Kidney epithelial cell (primary cell): ENCODE measurements around the gene EIPR1. TPM values are rescaled to one million over a fixed set of nuclear protein-coding genes. Genes with fewer than 3 reads are reported as not detected.

ENCODE experiments used
- DNase-seq: peaks from one replicate; pipeline ENCODE4 v3.0.0-alpha.2; 2010; ENCODE audit warnings: low read depth
- H3K27me3 ChIP-seq: 2 replicates; pipeline ENCODE4 v1.6.0; 2011; ENCODE audit warnings: low read length; ENCODE audit not compliant: control insufficient read depth, insufficient read depth
- H3K36me3 ChIP-seq: 2 replicates; pipeline ENCODE4 v1.5.1; 2011; ENCODE audit warnings: low read length; ENCODE audit not compliant: control insufficient read depth, insufficient read depth
- H3K4me3 ChIP-seq: 2 replicates; pipeline ENCODE4 v1.5.1; 2011; ENCODE audit warnings: low read depth, mild to moderate bottlenecking, control low read depth, low read length
- CTCF ChIP-seq: IDR thresholded peaks from 2 replicates; pipeline ENCODE4 v1.5.1; 2011; ENCODE audit warnings: mild to moderate bottlenecking, moderate library complexity, low read length, control low read depth, inconsistent platforms; ENCODE audit not compliant: insufficient read depth, poor library complexity, severe bottlenecking
- total RNA-seq: library from RNA; depleted of rRNA; stranded (reverse); fragments of >200 nt; gene quantifications from 2 replicates; pipeline ENCODE4 v1.2.3, GENCODE V29; 2015

Gene EIPR1
- total RNA-seq, 1 donor from 2014 or later = 67.2 TPM

- Histone ChIP-seq H3K36me3 (no peaks in the 10 kb centered on the region), H3K4me3 (no peak overlapping the region), H3K27me3 (no peaks in the 10 kb centered on the region)
- no peak for DNase-seq
- TF ChIP-seq CTCF = no peak
Observed at GRCh38 chr2:3299130-3299529, 78.5 kb downstream of the EIPR1 start.

GRCh38 chr2:3298191-3298590 is 79.4 kb downstream of the EIPR1 start:
- DNase-seq = no peak
- TF ChIP-seq CTCF = no peak
- Histone ChIP-seq H3K4me3 (no peak overlapping the region), H3K36me3 (no peaks in the 10 kb centered on the region), H3K27me3 (no peaks in the 10 kb centered on the region)

- Histone ChIP-seq H3K27me3 (no peaks in the 10 kb centered on the region), H3K4me3 (no peak overlapping the region), H3K36me3 (no peaks in the 10 kb centered on the region)
- no peak for TF ChIP-seq CTCF
- no peak for DNase-seq
Observed at GRCh38 chr2:3297523-3297922, 80.1 kb downstream of the EIPR1 start.

- H3K36me3 ChIP-seq = no peaks in the 10 kb centered on the region
- no peak for DNase-seq
- TF ChIP-seq CTCF = no peak
Observed at GRCh38 chr2:3296182-3296972, 81.2 kb downstream of the EIPR1 start.

GRCh38 chr2:3294493-3294892 is 83.1 kb downstream of the EIPR1 start:
- no peak for TF ChIP-seq CTCF
- no peak for DNase-seq
- Histone ChIP-seq H3K4me3 (no peak overlapping the region), H3K27me3 (no peaks in the 10 kb centered on the region), H3K36me3 (no peaks in the 10 kb centered on the region)

More at GRCh38 chr2:3296182-3296972, 81.2 kb downstream of the EIPR1 start:
- H3K27me3 ChIP-seq = no peaks in the 10 kb centered on the region
- H3K4me3 ChIP-seq = no peak overlapping the region

- Histone ChIP-seq H3K27me3 (no peaks in the 10 kb centered on the region), H3K36me3 (no peaks in the 10 kb centered on the region), H3K4me3 (no peak overlapping the region)
- TF ChIP-seq CTCF = no peak
- DNase-seq = no peak
Observed at GRCh38 chr2:3294069-3294468, 83.5 kb downstream of the EIPR1 start.
